CD4-positive, alpha-beta T cell (primary cell): ENCODE measurements around the gene MYL4. TPM values are rescaled to one million over a fixed set of nuclear protein-coding genes. Genes with fewer than 3 reads are reported as not detected.

ENCODE experiments used
- ATAC-seq: fragments of 200-7000 bp; cut with Tn5 transposase; one replicate; pipeline ENCODE4 v1.10.0; 2022; ENCODE audit warnings: mild to moderate bottlenecking; ENCODE audit not compliant: poor library complexity
- CTCF ChIA-PET: fragments of 350-600 bp; sonication (Branson Sonifier 250); formaldehyde crosslinking; loops from one replicate; lab custom pipeline; 2021; ENCODE audit warnings: antibody characterized with exemption, inconsistent platforms; lab: Charles Lee
- POLR2A ChIA-PET: fragments of 350-600 bp; sonication (Branson Sonifier 250); formaldehyde crosslinking; loops from one replicate; lab custom pipeline; 2021; ENCODE audit warnings: antibody characterized with exemption, inconsistent platforms; lab: Charles Lee
- DNase-seq, 14 experiments: peaks; one replicate each; pipeline ENCODE4 v3.0.0-alpha.2; 2013 to 2020; ENCODE audit warnings: mixed read lengths in 2 of 14
- H3K27ac ChIP-seq, 2 donors: one replicate each; pipeline versions ENCODE4 v1.5.1 to v1.7.0; 2013; ENCODE audit warnings: low read length in 2 of 2, low read depth in 1 of 2, mild to moderate bottlenecking in 1 of 2
- H3K27me3 ChIP-seq, 2 experiments: 1 replicate in 1 of 2; 2 replicates in 1 of 2; pipeline versions ENCODE4 v1.6.1 to v1.7.0; 2013; ENCODE audit warnings: low read length in 2 of 2, control low read depth in 1 of 2, mild to moderate bottlenecking in 1 of 2, moderate library complexity in 1 of 2; ENCODE audit not compliant: insufficient read depth in 2 of 2, control insufficient read depth in 1 of 2
- H3K36me3 ChIP-seq: one replicate; pipeline ENCODE4 v1.6.1; 2013; ENCODE audit warnings: low read length, control low read depth; ENCODE audit not compliant: insufficient read depth
- H3K4me1 ChIP-seq: one replicate; pipeline ENCODE4 v1.6.1; 2013; ENCODE audit warnings: low read length, control low read depth; ENCODE audit not compliant: insufficient read depth
- H3K4me3 ChIP-seq: one replicate; pipeline ENCODE4 v1.5.1; 2013; ENCODE audit warnings: mild to moderate bottlenecking, low read length, moderate library complexity
- H3K9me3 ChIP-seq, 2 experiments: 1 replicate in 1 of 2; 2 replicates in 1 of 2; pipeline versions ENCODE4 v1.6.1 to v1.7.0; 2013; ENCODE audit warnings: low read length in 2 of 2, mild to moderate bottlenecking in 2 of 2, control low read depth in 1 of 2, moderate library complexity in 1 of 2; ENCODE audit not compliant: control insufficient read depth in 1 of 2, insufficient read depth in 1 of 2
- H3K27ac Mint-ChIP-seq: one replicate; pipeline ENCODE4 v1.8.0; 2020; ENCODE audit warnings: mixed read lengths
- H3K27me3 Mint-ChIP-seq: one replicate; pipeline ENCODE4 v1.8.0; 2021; ENCODE audit warnings: mixed read lengths
- H3K36me3 Mint-ChIP-seq: one replicate; pipeline ENCODE4 v1.8.0; 2021; ENCODE audit warnings: low read depth, mixed read lengths
- H3K4me1 Mint-ChIP-seq: one replicate; pipeline ENCODE4 v1.8.0; 2021; ENCODE audit warnings: low read depth, mixed read lengths
- H3K4me3 Mint-ChIP-seq: one replicate; pipeline ENCODE4 v1.8.0; 2020; ENCODE audit warnings: mild to moderate bottlenecking, mixed read lengths
- H3K9me3 Mint-ChIP-seq: one replicate; pipeline ENCODE4 v1.8.0; 2020; ENCODE audit warnings: mixed read lengths
- intact Hi-C, 2 experiments: fragments of 100-400 bp; cut with DNase I in 1 of 2; cut with micrococcal nuclease in 1 of 2; formaldehyde crosslinking; loops; one replicate each; pipeline versions ENCODE4 v1.15.1 to v1.9.0; 2023 to 2025; cut with DNase I, micrococcal nuclease
- total RNA-seq, 174 experiments: library from RNA in 2 of 174; stranded (reverse) in 2 of 174; gene quantifications; one replicate each; pipeline ENCODE4 v1.2.3 and lab custom pipeline; 2021 to 2026
- TF ChIP-seq, protein P1 (sequence below): fragments of 200-600 bp; IDR thresholded peaks from one replicate; pipeline ENCODE4 v1.8.0; 2022; ENCODE audit warnings: antibody characterized with exemption, mild to moderate bottlenecking

MYL4 gene
- total RNA-seq, 2 experiments from 2014 or later: not detected

DNA sequence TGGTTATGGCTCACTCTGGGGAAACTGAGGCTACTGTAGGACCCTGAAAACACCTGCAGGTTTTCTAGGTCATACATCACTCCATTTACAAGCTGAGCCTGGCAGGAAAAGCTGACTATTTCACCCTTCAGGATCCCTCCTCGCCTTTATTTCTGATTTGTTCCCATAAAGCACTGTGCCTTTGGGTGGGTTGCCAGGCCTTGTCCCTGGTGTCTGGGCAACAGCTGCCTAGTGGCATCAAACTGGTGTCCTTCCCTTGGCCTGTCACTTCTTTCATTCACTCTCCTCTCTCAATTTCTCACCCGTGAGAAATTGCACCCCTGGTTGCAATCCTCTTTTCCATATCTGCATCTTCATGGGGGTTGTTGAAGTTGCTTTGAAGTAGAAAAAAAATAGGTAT lies 1.6 kb downstream of the MYL4 start:
- H3K9me3 ChIP-seq: no peaks in the 10 kb centered on the region
- H3K4me3 ChIP-seq: no peak overlapping the region
- H3K4me1 ChIP-seq: peaks cover 28% of the 10 kb centered on the region
- Mint-ChIP-seq H3K27ac (no peak overlapping the region), H3K4me3 (no peak overlapping the region), H3K36me3 (no peaks in the 10 kb centered on the region), H3K27me3 (peaks cover 3% of the 10 kb centered on the region), H3K9me3 (no peaks in the 10 kb centered on the region), H3K4me1 (peaks cover 21% of the 10 kb centered on the region)
- DNase-seq (no peak), ATAC-seq (no peak)
- ChIA-PET CTCF (no interaction called here), POLR2A (no interaction called here)
- no peaks in the 10 kb centered on the region for H3K27me3 ChIP-seq
- TF ChIP-seq, protein P1, sequence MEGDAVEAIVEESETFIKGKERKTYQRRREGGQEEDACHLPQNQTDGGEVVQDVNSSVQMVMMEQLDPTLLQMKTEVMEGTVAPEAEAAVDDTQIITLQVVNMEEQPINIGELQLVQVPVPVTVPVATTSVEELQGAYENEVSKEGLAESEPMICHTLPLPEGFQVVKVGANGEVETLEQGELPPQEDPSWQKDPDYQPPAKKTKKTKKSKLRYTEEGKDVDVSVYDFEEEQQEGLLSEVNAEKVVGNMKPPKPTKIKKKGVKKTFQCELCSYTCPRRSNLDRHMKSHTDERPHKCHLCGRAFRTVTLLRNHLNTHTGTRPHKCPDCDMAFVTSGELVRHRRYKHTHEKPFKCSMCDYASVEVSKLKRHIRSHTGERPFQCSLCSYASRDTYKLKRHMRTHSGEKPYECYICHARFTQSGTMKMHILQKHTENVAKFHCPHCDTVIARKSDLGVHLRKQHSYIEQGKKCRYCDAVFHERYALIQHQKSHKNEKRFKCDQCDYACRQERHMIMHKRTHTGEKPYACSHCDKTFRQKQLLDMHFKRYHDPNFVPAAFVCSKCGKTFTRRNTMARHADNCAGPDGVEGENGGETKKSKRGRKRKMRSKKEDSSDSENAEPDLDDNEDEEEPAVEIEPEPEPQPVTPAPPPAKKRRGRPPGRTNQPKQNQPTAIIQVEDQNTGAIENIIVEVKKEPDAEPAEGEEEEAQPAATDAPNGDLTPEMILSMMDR: no peak
- no peaks in the 10 kb centered on the region for H3K36me3 ChIP-seq
- intact Hi-C loops: no loop called here
- no peak overlapping the region for H3K27ac ChIP-seq

DNA sequence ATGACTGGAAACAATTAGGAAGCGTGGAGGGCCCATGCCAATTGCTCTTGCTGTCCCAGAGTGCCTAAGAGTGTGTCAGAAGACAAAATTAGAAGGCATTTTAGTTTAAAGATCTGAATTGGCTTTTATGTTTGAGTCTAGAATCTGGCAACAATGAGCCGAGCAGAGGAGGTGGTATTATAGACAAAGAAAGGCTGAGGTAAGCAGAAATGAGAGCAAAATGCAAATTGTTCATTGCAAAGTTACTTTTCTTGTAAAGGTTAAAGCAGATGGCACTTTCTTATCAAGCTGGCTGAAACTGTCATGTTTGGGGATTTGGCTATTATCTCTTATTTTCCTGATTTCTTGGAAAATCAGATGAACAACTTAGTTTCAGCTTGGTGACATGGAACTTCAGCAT lies 3.3 kb downstream of the MYL4 start:
- H3K4me1 Mint-ChIP-seq: peaks cover 14% of the 10 kb centered on the region
- H3K27me3 Mint-ChIP-seq: peaks cover 3% of the 10 kb centered on the region
- POLR2A ChIA-PET: no interaction called here
- ATAC-seq (no peak), DNase-seq (no peak)
- TF ChIP-seq, protein P1: no peak
- Histone ChIP-seq H3K4me3 (no peak overlapping the region), H3K9me3 (no peaks in the 10 kb centered on the region), H3K27ac (no peak overlapping the region), H3K27me3 (no peaks in the 10 kb centered on the region), H3K36me3 (no peaks in the 10 kb centered on the region), H3K4me1 (peaks cover 22% of the 10 kb centered on the region)
- intact Hi-C loops: no loop called here
- H3K4me3 Mint-ChIP-seq: no peak overlapping the region
- no peaks in the 10 kb centered on the region for H3K9me3 Mint-ChIP-seq
- H3K36me3 Mint-ChIP-seq: no peaks in the 10 kb centered on the region
- CTCF ChIA-PET: no interaction called here
- H3K27ac Mint-ChIP-seq: no peak overlapping the region

DNA sequence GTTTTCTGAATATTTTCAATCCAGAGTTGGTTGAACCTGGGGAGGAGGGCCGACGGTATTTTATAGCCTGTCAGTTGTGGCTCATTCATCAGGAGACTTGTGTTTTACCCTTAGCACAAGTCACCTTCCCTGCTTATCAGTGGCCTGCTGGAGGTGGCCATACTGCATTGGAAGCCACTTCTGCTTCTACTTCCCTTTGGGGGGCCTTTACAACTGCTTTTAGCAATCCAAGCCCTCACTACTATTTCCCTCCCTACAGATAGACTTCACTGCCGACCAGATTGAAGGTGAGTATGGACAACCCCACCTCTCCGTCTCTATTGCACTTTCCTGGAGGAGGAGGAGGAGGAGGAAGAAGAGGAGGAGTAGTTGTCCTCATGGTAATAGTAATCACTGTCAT lies 4.4 kb downstream of the MYL4 start:
- H3K27ac ChIP-seq: no peak overlapping the region
- no peaks in the 10 kb centered on the region for H3K36me3 ChIP-seq
- Mint-ChIP-seq H3K36me3 (no peaks in the 10 kb centered on the region), H3K27ac (no peak overlapping the region), H3K4me1 (peaks cover 16% of the 10 kb centered on the region), H3K27me3 (peaks cover 3% of the 10 kb centered on the region), H3K4me3 (no peak overlapping the region), H3K9me3 (no peaks in the 10 kb centered on the region)
- TF ChIP-seq, protein P1: no peak
- H3K27me3 ChIP-seq: no peaks in the 10 kb centered on the region
- no peaks in the 10 kb centered on the region for H3K9me3 ChIP-seq
- DNase-seq (no peak), ATAC-seq (no peak)
- H3K4me3 ChIP-seq: no peak overlapping the region
- intact Hi-C loops: no loop called here
- ChIA-PET CTCF (interaction anchor here (1.2 kb wide), 1 partner anchor 8 kb away, joined by 5 read pairs; no protein-coding TSS in a partner anchor), POLR2A (no interaction called here)
- peaks cover 23% of the 10 kb centered on the region for H3K4me1 ChIP-seq
